Peyer's patch (tissue), 4 donors: ENCODE measurements around the gene VTCN1. TPM values are rescaled to one million over a fixed set of nuclear protein-coding genes. Genes with fewer than 3 reads are reported as not detected.

ENCODE experiments used
- DNase-seq, 3 donors: peaks; one replicate each; pipeline ENCODE4 v3.0.0-alpha.2; 2017 to 2019
- H3K27ac ChIP-seq, 4 donors: fragments of 200-600 bp; sonication (generic); one replicate each; pipeline ENCODE4 v1.5.1; 2016 to 2019
- H3K27me3 ChIP-seq, 2 donors: fragments of 200-600 bp; sonication (generic); one replicate each; pipeline ENCODE4 v1.5.1; 2019
- H3K36me3 ChIP-seq, 3 donors: fragments of 200-600 bp; sonication (generic); one replicate each; pipeline ENCODE4 v1.5.1; 2016 to 2019
- H3K4me1 ChIP-seq, 4 donors: fragments of 200-600 bp; sonication (generic); one replicate each; pipeline ENCODE4 v1.5.1; 2016 to 2019
- H3K4me3 ChIP-seq, 4 donors: fragments of 200-600 bp; sonication (generic); 1 replicate in 3 of 4; 2 replicates in 1 of 4; pipeline ENCODE4 v1.5.1; 2016 to 2019; ENCODE audit warnings: mild to moderate bottlenecking in 1 of 4
- H3K9me3 ChIP-seq, 4 donors: fragments of 200-600 bp; sonication (generic); one replicate each; pipeline ENCODE4 v1.5.1; 2016 to 2019; ENCODE audit warnings: mild to moderate bottlenecking in 1 of 4
- POLR2A ChIP-seq, 2 donors: fragments of 450-650 bp; IDR thresholded peaks; one replicate each; pipeline ENCODE4 v1.5.1; 2017; ENCODE audit warnings: antibody characterized with exemption in 2 of 2, mild to moderate bottlenecking in 2 of 2, moderate library complexity in 2 of 2
- total RNA-seq, 4 donors: library from RNA; depleted of rRNA; stranded (reverse); fragments of >200 nt; gene quantifications; one replicate each; pipeline ENCODE4 v1.1.0, GENCODE V29; 2016
- TF ChIP-seq, protein P1 (sequence below), 6 experiments: fragments of 450-650 bp in 4 of 6; fragments of 200-600 bp in 2 of 6; sonication (generic) in 1 of 6; IDR thresholded peaks; one replicate each; pipeline ENCODE4 v1.5.1; 2017 to 2019; ENCODE audit warnings: antibody characterized with exemption in 6 of 6, mild to moderate bottlenecking in 3 of 6, moderate library complexity in 1 of 6

Gene VTCN1
- total RNA-seq, 4 donors from 2014 or later = not detected

DNA sequence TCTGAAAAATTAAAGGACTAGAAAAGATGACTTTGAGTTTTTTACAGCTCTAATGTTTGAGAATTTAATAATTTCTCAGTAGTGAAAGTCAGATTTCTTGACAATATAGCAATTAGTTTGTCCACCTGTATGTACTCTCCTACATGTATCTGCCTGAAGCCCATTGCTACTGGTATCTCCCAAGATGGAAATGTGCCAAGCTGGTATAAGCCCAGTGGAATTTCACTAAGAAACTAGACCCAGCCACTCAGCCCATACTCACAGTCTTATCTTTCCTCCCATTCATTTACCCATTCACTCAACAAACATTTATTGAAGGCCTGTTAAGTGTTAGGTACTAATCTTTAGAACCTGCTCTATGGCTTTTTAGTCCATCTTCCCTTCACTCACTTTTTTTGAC, 67.6 kb downstream of the VTCN1 start:
- Histone ChIP-seq H3K27me3 (no peaks in the 10 kb centered on the region), H3K9me3 (no peaks in the 10 kb centered on the region), H3K36me3 (no peaks in the 10 kb centered on the region), H3K4me3 (no peak overlapping the region), H3K4me1 (no peaks in the 10 kb centered on the region), H3K27ac (no peak overlapping the region)
- no peak for DNase-seq
- TF ChIP-seq POLR2A (IDR thresholded peaks at IDR 0.05) = no peak
- TF ChIP-seq, protein P1, sequence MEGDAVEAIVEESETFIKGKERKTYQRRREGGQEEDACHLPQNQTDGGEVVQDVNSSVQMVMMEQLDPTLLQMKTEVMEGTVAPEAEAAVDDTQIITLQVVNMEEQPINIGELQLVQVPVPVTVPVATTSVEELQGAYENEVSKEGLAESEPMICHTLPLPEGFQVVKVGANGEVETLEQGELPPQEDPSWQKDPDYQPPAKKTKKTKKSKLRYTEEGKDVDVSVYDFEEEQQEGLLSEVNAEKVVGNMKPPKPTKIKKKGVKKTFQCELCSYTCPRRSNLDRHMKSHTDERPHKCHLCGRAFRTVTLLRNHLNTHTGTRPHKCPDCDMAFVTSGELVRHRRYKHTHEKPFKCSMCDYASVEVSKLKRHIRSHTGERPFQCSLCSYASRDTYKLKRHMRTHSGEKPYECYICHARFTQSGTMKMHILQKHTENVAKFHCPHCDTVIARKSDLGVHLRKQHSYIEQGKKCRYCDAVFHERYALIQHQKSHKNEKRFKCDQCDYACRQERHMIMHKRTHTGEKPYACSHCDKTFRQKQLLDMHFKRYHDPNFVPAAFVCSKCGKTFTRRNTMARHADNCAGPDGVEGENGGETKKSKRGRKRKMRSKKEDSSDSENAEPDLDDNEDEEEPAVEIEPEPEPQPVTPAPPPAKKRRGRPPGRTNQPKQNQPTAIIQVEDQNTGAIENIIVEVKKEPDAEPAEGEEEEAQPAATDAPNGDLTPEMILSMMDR (IDR thresholded peaks at IDR 0.05) = no peak

DNA sequence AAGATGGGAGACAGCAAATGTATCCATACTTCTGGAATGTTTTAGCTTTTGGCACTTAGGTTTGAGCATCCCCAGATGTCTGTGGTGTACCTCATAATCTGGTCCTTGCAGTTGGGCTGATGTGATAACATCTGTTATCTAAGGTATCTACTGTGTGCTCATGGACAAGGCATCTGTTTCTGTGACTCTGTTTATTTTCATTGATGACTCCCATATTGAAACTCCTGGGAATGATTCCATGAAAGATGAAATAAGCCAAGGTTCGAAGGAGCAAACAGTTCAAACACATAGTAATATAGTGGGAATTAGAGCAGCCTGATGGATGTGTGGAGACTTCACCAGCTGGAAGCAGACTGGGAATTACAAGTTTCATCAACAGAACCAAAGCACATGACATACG, 68.5 kb downstream of the VTCN1 start:
- no peaks in the 10 kb centered on the region for H3K4me1 ChIP-seq
- H3K27ac ChIP-seq = no peak overlapping the region
- TF ChIP-seq, protein P1 (IDR thresholded peaks at IDR 0.05) = no peak
- no peak for TF ChIP-seq POLR2A (IDR thresholded peaks at IDR 0.05)

DNA sequence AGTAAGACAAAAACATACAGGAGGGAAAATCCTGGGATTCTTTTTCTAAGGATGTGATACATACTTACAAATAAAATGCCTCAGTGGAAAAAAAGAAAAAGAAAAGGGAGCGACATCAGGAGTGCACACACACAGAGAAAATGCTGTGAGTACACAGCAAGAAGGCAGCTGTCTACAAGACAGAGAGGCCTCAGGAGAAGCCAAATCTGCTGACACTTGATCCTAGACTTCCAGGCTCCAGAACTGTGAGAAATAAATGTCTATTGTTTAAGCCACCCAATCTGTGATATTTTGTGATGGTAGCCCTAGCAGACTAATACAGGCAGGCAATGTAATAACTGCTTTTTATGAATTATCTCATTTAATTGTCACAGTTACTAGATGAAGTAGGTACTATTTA, 72.2 kb downstream of the VTCN1 start:
- no peaks in the 10 kb centered on the region for H3K36me3 ChIP-seq
- no peak for DNase-seq
- no peak overlapping the region for H3K4me3 ChIP-seq
- H3K9me3 ChIP-seq = no peaks in the 10 kb centered on the region
- H3K4me1 ChIP-seq = no peaks in the 10 kb centered on the region
- TF ChIP-seq POLR2A (IDR thresholded peaks at IDR 0.05) = no peak
- TF ChIP-seq, protein P1 (IDR thresholded peaks at IDR 0.05) = no peak
- H3K27ac ChIP-seq = no peak overlapping the region
- H3K27me3 ChIP-seq = no peaks in the 10 kb centered on the region

More for the DNA sequence above, 68.5 kb downstream of the VTCN1 start:
- H3K4me3 ChIP-seq = no peak overlapping the region
- no peaks in the 10 kb centered on the region for H3K9me3 ChIP-seq
- H3K36me3 ChIP-seq = no peaks in the 10 kb centered on the region
- no peak for DNase-seq
- H3K27me3 ChIP-seq = no peaks in the 10 kb centered on the region

DNA sequence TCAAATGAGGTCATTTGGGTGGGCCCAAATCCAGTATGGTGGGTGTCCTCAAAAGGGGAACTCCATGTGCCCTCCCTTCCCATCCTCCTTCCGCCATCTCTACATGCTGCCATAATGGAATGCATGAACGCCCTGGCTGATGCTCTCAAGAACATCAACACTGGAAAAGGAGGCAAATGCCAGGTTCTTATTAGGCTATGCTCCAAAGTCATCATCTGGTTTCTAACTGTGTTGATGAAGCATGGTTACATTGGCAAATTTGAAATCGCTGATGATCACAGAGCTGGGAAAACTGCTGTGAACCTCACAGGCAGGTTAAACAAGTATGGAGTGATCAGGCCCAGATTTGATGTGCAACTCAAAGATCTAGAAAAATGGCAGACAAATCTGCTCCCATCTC, 72.6 kb downstream of the VTCN1 start:
- DNase-seq = no peak
- no peaks in the 10 kb centered on the region for H3K9me3 ChIP-seq
- no peak overlapping the region for H3K4me3 ChIP-seq
- no peaks in the 10 kb centered on the region for H3K27me3 ChIP-seq
- no peak overlapping the region for H3K27ac ChIP-seq
- no peaks in the 10 kb centered on the region for H3K4me1 ChIP-seq
- no peak for TF ChIP-seq POLR2A (IDR thresholded peaks at IDR 0.05)
- TF ChIP-seq, protein P1 (IDR thresholded peaks at IDR 0.05) = no peak
- H3K36me3 ChIP-seq = no peaks in the 10 kb centered on the region

DNA sequence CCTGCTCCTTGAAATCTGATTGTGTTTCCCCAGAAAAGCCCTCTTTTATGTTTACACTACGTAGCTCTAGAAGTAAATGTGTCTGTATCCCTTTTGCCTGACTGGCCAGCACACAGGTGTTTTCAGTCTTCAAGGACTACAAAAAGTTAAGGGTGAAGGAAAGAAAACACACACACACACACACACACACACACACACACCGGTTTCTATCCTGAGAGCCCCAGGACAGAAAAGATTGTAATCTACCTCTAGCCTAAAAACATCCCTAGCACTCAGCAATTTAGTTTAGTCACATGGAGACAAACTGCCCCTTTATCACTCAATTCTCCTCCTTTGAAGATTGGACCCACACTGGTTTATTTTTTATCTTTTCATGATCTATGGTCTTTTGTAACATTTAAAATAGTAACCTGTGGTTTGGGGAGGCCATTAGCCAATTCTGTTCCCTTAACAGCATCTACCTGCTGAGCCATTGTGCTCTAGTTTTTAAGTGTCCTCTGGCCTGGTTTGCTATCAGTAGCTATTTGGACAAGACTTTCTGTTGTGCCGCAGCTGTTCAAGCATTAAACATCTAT, 73.4 kb downstream of the VTCN1 start:
- no peak overlapping the region for H3K27ac ChIP-seq
- no peak overlapping the region for H3K4me3 ChIP-seq
- DNase-seq = no peak
- H3K4me1 ChIP-seq = no peaks in the 10 kb centered on the region
- TF ChIP-seq, protein P1 (IDR thresholded peaks at IDR 0.05) = no peak
- TF ChIP-seq POLR2A (IDR thresholded peaks at IDR 0.05) = no peak
- H3K36me3 ChIP-seq = no peaks in the 10 kb centered on the region
- no peaks in the 10 kb centered on the region for H3K27me3 ChIP-seq
- H3K9me3 ChIP-seq = no peaks in the 10 kb centered on the region

DNA sequence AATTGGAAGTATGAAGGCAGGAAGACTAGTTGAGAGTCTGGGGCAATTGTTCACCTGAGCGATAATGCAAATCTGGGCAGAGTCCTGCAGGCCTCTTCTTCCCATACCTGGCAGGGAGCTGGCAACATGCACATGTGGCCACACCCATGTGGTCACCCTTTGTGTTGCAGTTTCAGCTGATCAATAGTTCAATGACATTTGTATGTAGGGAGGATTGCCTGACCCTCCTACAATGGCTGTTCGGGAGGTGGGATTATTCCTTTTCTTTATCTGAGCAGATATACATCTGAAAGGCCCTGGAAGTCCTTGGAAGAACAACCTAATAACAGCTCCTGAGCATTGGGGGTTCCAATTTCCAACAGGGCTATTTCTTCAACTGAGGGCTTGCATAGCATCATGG, 74.0 kb downstream of the VTCN1 start:
- H3K36me3 ChIP-seq = no peaks in the 10 kb centered on the region
- H3K27ac ChIP-seq = no peak overlapping the region
- no peaks in the 10 kb centered on the region for H3K4me1 ChIP-seq
- TF ChIP-seq, protein P1 (IDR thresholded peaks at IDR 0.05) = no peak
- no peaks in the 10 kb centered on the region for H3K27me3 ChIP-seq
- H3K4me3 ChIP-seq = no peak overlapping the region
- no peak for DNase-seq
- no peaks in the 10 kb centered on the region for H3K9me3 ChIP-seq
